Endodermal cell (in vitro differentiated cells): ENCODE results near the gene NINJ1. TPM values are rescaled to one million over a fixed set of nuclear protein-coding genes. Genes with fewer than 3 reads are reported as not detected.

Experiments used
- DNase-seq: peaks from one replicate; pipeline ENCODE4 v3.0.0-alpha.2; 2017
- H3K27ac ChIP-seq: 2 replicates; pipeline ENCODE4 v1.5.1; 2013; ENCODE audit warnings: mild to moderate bottlenecking, low read depth, low read length, moderate library complexity
- H3K27me3 ChIP-seq: 2 replicates; pipeline ENCODE4 v1.6.1; 2013; ENCODE audit warnings: mild to moderate bottlenecking, low read length, moderate library complexity; ENCODE audit not compliant: insufficient read depth, control insufficient read depth, poor library complexity, severe bottlenecking
- H3K36me3 ChIP-seq: 2 replicates; pipeline ENCODE4 v1.7.0; 2013; ENCODE audit warnings: mild to moderate bottlenecking, low read length, moderate library complexity; ENCODE audit not compliant: control insufficient read depth, insufficient read depth
- H3K4me1 ChIP-seq: one replicate; pipeline ENCODE4 v1.7.0; 2013; ENCODE audit warnings: low read length; ENCODE audit not compliant: control insufficient read depth, insufficient read depth
- H3K4me3 ChIP-seq: 2 replicates; pipeline ENCODE4 v1.5.1; 2013; ENCODE audit warnings: mild to moderate bottlenecking, low read length, moderate library complexity
- H3K9ac ChIP-seq: 2 replicates; pipeline ENCODE4 v1.6.1; 2013; ENCODE audit warnings: mild to moderate bottlenecking, low read length, moderate library complexity; ENCODE audit not compliant: poor library complexity, severe bottlenecking; ENCODE audit errors: extremely low read depth
- H3K9me3 ChIP-seq: 2 replicates; pipeline ENCODE4 v1.6.1; 2013; ENCODE audit warnings: mild to moderate bottlenecking, low read length, moderate library complexity; ENCODE audit not compliant: control insufficient read depth
- H3K27ac Mint-ChIP-seq: 2 replicates; pipeline ENCODE4 v1.8.0; 2020; ENCODE audit warnings: mixed read lengths
- H3K27me3 Mint-ChIP-seq: 2 replicates; pipeline ENCODE4 v1.8.0; 2021; ENCODE audit warnings: mild to moderate bottlenecking, mixed read lengths; ENCODE audit not compliant: insufficient read depth
- H3K36me3 Mint-ChIP-seq: 2 replicates; pipeline ENCODE4 v1.8.0; 2020; ENCODE audit warnings: low read depth, mixed read lengths
- H3K4me1 Mint-ChIP-seq: 2 replicates; pipeline ENCODE4 v1.8.0; 2020; ENCODE audit warnings: mixed read lengths
- H3K4me3 Mint-ChIP-seq: 2 replicates; pipeline ENCODE4 v1.8.0; 2020; ENCODE audit warnings: mild to moderate bottlenecking, moderate library complexity, mixed read lengths
- H3K9me3 Mint-ChIP-seq: 2 replicates; pipeline ENCODE4 v1.8.0; 2020; ENCODE audit warnings: mild to moderate bottlenecking, mixed read lengths
- WGBS, 2 experiments: methylation state at CpG; one replicate each; pipeline versions ENCODE4 v1.1.5 to v1.1.7; 2013; ENCODE audit warnings: missing lambda C conversion rate in 2 of 2, mixed read lengths in 1 of 2; ENCODE audit not compliant: insufficient coverage in 1 of 2, insufficient read length in 1 of 2; 5-methylcytosine and 5-hydroxymethylcytosine counted together
- total RNA-seq, 2 donors: library from RNA; stranded (reverse); fragmentation: NEBNext Ultra II Directional in 1 of 2; extraction: Animal tissue kit (Norgen Biotek cat#: 25700) in 1 of 2; gene quantifications; 2 replicates in 1 of 2; 3 replicates in 1 of 2; pipeline ENCODE4 v1.2.1, GENCODE V29; 2021
- TF ChIP-seq, protein P1 (sequence below): fragments of 200-600 bp; sonication (generic); conservative IDR thresholded peaks from 2 replicates; pipeline ENCODE4 v1.5.0; 2021; ENCODE audit warnings: antibody characterized with exemption, mild to moderate bottlenecking

NINJ1 gene
- total RNA-seq, 2 donors from 2014 or later = 24.2 to 32.0 TPM

DNA sequence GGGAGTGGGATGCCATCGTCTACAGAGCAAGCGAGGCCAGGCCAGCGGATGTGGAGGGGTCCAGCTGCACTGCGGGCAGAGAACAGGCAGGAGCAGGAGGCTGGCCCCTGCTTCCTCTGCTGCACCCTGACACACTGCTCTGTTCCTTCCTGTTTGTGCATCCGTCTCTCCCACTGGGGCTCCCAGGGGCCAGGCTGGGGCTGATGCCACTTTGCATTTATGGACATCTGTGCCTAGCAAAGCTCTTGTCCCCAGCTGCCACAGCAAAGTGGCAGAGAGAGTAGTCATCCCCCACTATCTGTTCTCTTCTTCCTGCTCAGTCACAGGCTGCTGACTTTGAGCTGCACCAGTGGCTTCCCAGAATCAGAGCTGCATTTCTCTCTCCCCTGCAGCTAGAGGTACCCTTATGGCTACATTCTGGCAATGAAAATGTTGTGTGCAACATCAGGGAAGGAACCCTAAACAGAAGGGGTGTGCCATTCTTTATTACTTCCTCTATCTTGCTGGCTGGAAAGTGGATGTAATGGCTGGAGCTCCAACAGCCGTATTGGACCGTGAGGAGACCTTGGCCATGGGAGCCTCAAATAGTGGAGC, 4.2 kb upstream of the NINJ1 start:
- H3K27me3 Mint-ChIP-seq = peaks cover 19% of the 10 kb centered on the region
- Histone ChIP-seq H3K27ac (no peak overlapping the region), H3K9ac (no peak overlapping the region), H3K9me3 (no peaks in the 10 kb centered on the region), H3K4me1 (peaks cover 1% of the 10 kb centered on the region), H3K36me3 (no peaks in the 10 kb centered on the region), H3K4me3 (no peak overlapping the region), H3K27me3 (peaks cover 10% of the 10 kb centered on the region)
- H3K9me3 Mint-ChIP-seq = peaks cover 2% of the 10 kb centered on the region
- H3K27ac Mint-ChIP-seq = no peak overlapping the region
- whole genome bisulfite sequencing, 2 experiments = 78% methylated on average over 5 to 7 of the region's 7 CpGs
- TF ChIP-seq, protein P1, sequence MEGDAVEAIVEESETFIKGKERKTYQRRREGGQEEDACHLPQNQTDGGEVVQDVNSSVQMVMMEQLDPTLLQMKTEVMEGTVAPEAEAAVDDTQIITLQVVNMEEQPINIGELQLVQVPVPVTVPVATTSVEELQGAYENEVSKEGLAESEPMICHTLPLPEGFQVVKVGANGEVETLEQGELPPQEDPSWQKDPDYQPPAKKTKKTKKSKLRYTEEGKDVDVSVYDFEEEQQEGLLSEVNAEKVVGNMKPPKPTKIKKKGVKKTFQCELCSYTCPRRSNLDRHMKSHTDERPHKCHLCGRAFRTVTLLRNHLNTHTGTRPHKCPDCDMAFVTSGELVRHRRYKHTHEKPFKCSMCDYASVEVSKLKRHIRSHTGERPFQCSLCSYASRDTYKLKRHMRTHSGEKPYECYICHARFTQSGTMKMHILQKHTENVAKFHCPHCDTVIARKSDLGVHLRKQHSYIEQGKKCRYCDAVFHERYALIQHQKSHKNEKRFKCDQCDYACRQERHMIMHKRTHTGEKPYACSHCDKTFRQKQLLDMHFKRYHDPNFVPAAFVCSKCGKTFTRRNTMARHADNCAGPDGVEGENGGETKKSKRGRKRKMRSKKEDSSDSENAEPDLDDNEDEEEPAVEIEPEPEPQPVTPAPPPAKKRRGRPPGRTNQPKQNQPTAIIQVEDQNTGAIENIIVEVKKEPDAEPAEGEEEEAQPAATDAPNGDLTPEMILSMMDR = no peak
- H3K4me3 Mint-ChIP-seq = no peak overlapping the region
- no peak for DNase-seq
- H3K36me3 Mint-ChIP-seq = no peaks in the 10 kb centered on the region
- H3K4me1 Mint-ChIP-seq = peaks cover 3% of the 10 kb centered on the region

DNA sequence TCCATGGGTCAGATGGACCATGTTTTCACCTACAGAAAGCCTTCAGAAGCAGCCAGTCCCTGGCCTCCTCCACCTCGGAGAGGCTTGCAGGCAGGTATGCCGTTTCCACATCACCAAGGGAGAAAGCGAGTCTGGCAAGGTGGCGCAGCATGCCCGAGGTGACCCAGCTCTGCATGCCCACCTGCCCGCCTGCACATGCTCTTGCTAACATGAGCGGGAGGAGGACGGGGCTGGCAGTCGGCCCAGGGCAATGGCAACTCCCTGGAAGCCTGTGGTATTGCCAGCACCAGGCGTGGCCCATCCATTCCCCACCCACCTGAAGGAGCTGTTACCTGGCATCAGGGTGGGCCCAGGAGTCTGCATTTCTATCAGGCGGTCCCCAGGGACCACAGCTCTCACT, 3.3 kb upstream of the NINJ1 start:
- Histone ChIP-seq H3K9ac (no peak overlapping the region), H3K27ac (no peak overlapping the region), H3K4me1 (peaks cover 8% of the 10 kb centered on the region), H3K4me3 (no peak overlapping the region), H3K27me3 (peaks cover 10% of the 10 kb centered on the region), H3K36me3 (no peaks in the 10 kb centered on the region), H3K9me3 (no peaks in the 10 kb centered on the region)
- H3K9me3 Mint-ChIP-seq = peaks cover 2% of the 10 kb centered on the region
- peaks cover 19% of the 10 kb centered on the region for H3K27me3 Mint-ChIP-seq
- no peak overlapping the region for H3K4me3 Mint-ChIP-seq
- H3K27ac Mint-ChIP-seq = no peak overlapping the region
- H3K36me3 Mint-ChIP-seq = no peaks in the 10 kb centered on the region
- no peak for DNase-seq
- H3K4me1 Mint-ChIP-seq = peaks cover 12% of the 10 kb centered on the region
- 86 to 97% methylated on average over 6 to 11 of the region's 11 CpGs for WGBS, 2 experiments
- TF ChIP-seq, protein P1 = no peak

DNA sequence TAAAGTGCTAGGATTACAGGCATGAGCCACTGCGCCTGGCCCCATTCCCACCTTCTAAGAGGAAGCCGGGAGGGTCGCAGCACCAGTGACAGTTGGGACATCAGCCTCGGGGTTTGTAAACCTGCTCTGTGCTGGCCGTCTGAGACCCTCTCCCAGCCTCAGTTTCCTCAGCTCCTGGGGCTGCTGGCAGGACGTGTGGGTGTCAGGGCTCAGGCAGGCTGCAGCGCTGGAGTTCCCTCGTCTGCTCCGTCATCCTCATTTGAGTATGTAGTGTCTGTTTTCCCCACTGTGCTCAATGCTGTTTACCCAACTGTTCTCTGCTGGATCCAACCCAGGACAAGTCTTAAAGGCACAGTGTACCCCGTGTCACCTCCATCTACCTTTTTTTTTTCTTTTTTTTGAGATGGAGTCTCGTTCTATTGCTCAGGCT, 2.0 kb upstream of the NINJ1 start:
- peaks cover 19% of the 10 kb centered on the region for H3K27me3 Mint-ChIP-seq
- H3K9me3 ChIP-seq = no peaks in the 10 kb centered on the region
- H3K4me1 ChIP-seq = peaks cover 8% of the 10 kb centered on the region
- H3K4me3 Mint-ChIP-seq = no peak overlapping the region
- H3K36me3 Mint-ChIP-seq = no peaks in the 10 kb centered on the region
- H3K36me3 ChIP-seq = no peaks in the 10 kb centered on the region
- H3K27me3 ChIP-seq = peaks cover 10% of the 10 kb centered on the region
- H3K4me3 ChIP-seq = no peak overlapping the region
- H3K27ac Mint-ChIP-seq = no peak overlapping the region
- DNase-seq = no peak
- TF ChIP-seq, protein P1 = no peak
- no peak overlapping the region for H3K9ac ChIP-seq
- peaks cover 17% of the 10 kb centered on the region for H3K4me1 Mint-ChIP-seq
- peaks cover 2% of the 10 kb centered on the region for H3K9me3 Mint-ChIP-seq
- 84 to 89% methylated on average over 9 to 11 of the region's 11 CpGs for WGBS, 2 experiments
- H3K27ac ChIP-seq = no peak overlapping the region
